ENCODE measurements around the gene RS1. TPM values are rescaled to one million over a fixed set of nuclear protein-coding genes. Genes with fewer than 3 reads are reported as not detected.

Gene RS1
- total and polyA plus RNA-seq, 4 donors, result not detected

DNA sequence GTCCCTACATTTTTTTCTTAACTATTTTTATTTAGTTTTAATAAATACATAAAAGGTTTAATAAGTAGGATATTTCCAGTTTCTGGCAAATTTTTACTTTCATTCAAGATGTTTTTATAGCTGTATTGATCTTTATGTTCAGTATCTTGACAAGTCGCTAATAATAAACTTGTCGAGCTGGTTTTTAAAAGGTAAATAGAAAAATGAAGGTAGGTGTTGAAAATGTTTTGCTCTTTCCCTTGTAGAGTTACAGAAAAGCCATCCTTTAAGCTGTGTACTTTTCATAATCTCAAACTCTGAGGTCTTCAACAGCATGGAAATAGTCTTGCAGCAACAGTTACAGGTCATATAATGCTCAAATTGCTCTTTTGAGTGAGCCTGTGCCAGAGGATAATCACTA is 52.6 kb downstream of the RS1 start:
- peaks cover 0 to 2% (median 0%) of the 10 kb centered on the region in 4 donors for H3K36me3 ChIP-seq (ENCODE audit: control insufficient read depth in 4 of 4, insufficient read depth in 3 of 4, low read depth in 1 of 4, low read length in 3 of 4)
- WGBS, result 87% methylated on average over 2 of the region's 2 CpGs
- no peaks in the 10 kb centered on the region for H3K4me1 ChIP-seq (ENCODE audit: control insufficient read depth in 4 of 4, insufficient read depth in 4 of 4, low read length in 3 of 4)
- no peak overlapping the region for H3K4me3 ChIP-seq (ENCODE audit: low read depth in 1 of 3, low read length in 3 of 3)
- no peak overlapping the region for H3K9ac ChIP-seq (ENCODE audit: low read depth in 1 of 2, low read length in 2 of 2)
- TF ChIP-seq, protein P1, sequence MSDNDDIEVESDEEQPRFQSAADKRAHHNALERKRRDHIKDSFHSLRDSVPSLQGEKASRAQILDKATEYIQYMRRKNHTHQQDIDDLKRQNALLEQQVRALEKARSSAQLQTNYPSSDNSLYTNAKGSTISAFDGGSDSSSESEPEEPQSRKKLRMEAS (IDR thresholded peaks at IDR 0.05), result no peak
- no peak for TF ChIP-seq RXRA (IDR thresholded peaks at IDR 0.05)
- TF ChIP-seq, protein P2, sequence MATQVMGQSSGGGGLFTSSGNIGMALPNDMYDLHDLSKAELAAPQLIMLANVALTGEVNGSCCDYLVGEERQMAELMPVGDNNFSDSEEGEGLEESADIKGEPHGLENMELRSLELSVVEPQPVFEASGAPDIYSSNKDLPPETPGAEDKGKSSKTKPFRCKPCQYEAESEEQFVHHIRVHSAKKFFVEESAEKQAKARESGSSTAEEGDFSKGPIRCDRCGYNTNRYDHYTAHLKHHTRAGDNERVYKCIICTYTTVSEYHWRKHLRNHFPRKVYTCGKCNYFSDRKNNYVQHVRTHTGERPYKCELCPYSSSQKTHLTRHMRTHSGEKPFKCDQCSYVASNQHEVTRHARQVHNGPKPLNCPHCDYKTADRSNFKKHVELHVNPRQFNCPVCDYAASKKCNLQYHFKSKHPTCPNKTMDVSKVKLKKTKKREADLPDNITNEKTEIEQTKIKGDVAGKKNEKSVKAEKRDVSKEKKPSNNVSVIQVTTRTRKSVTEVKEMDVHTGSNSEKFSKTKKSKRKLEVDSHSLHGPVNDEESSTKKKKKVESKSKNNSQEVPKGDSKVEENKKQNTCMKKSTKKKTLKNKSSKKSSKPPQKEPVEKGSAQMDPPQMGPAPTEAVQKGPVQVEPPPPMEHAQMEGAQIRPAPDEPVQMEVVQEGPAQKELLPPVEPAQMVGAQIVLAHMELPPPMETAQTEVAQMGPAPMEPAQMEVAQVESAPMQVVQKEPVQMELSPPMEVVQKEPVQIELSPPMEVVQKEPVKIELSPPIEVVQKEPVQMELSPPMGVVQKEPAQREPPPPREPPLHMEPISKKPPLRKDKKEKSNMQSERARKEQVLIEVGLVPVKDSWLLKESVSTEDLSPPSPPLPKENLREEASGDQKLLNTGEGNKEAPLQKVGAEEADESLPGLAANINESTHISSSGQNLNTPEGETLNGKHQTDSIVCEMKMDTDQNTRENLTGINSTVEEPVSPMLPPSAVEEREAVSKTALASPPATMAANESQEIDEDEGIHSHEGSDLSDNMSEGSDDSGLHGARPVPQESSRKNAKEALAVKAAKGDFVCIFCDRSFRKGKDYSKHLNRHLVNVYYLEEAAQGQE (IDR thresholded peaks at IDR 0.05), result no peak
- TF ChIP-seq FOXA2 (IDR thresholded peaks at IDR 0.05), result no peak
- TF ChIP-seq TAF1 (conservative IDR thresholded peaks at IDR 0.05), result no peak
- no peak for TF ChIP-seq NR2F2 (IDR thresholded peaks at IDR 0.05)
- TF ChIP-seq EGR1 (IDR thresholded peaks at IDR 0.05; ENCODE audit: low read depth in 2 of 2), result no peak
- TF ChIP-seq JUND (IDR thresholded peaks at IDR 0.05), result no peak
- TF ChIP-seq, protein P3, sequence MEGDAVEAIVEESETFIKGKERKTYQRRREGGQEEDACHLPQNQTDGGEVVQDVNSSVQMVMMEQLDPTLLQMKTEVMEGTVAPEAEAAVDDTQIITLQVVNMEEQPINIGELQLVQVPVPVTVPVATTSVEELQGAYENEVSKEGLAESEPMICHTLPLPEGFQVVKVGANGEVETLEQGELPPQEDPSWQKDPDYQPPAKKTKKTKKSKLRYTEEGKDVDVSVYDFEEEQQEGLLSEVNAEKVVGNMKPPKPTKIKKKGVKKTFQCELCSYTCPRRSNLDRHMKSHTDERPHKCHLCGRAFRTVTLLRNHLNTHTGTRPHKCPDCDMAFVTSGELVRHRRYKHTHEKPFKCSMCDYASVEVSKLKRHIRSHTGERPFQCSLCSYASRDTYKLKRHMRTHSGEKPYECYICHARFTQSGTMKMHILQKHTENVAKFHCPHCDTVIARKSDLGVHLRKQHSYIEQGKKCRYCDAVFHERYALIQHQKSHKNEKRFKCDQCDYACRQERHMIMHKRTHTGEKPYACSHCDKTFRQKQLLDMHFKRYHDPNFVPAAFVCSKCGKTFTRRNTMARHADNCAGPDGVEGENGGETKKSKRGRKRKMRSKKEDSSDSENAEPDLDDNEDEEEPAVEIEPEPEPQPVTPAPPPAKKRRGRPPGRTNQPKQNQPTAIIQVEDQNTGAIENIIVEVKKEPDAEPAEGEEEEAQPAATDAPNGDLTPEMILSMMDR (IDR thresholded peaks at IDR 0.05; ENCODE audit: low read depth, low read length, missing input control), result no peak
- H3K27me3 ChIP-seq (ENCODE audit: control insufficient read depth in 4 of 4, insufficient read depth in 4 of 4, low read length in 3 of 4), result no peaks in the 10 kb centered on the region
- H3K9me3 ChIP-seq (ENCODE audit: control insufficient read depth in 4 of 4, low read length in 3 of 4), result no peaks in the 10 kb centered on the region
- H3K27ac ChIP-seq (ENCODE audit: low read depth in 1 of 2, low read length in 2 of 2), result no peak overlapping the region
- DNase-seq (ENCODE audit: low spot score), result no peak

GRCh38 chrX:18617407-18617750 is 54.5 kb downstream of the RS1 start:
- no peak for DNase-seq (ENCODE audit: low spot score)
- Histone ChIP-seq H3K4me1 (ENCODE audit: control insufficient read depth in 4 of 4, insufficient read depth in 4 of 4, low read length in 3 of 4) (no peaks in the 10 kb centered on the region), H3K4me3 (ENCODE audit: low read depth in 1 of 3, low read length in 3 of 3) (no peak overlapping the region), H3K36me3 (ENCODE audit: control insufficient read depth in 4 of 4, insufficient read depth in 3 of 4, low read depth in 1 of 4, low read length in 3 of 4) (peaks cover 0 to 2% (median 0%) of the 10 kb centered on the region in 4 donors), H3K27ac (ENCODE audit: low read depth in 1 of 2, low read length in 2 of 2) (no peak overlapping the region), H3K27me3 (ENCODE audit: control insufficient read depth in 4 of 4, insufficient read depth in 4 of 4, low read length in 3 of 4) (no peaks in the 10 kb centered on the region), H3K9me3 (ENCODE audit: control insufficient read depth in 4 of 4, low read length in 3 of 4) (no peaks in the 10 kb centered on the region), H3K9ac (ENCODE audit: low read depth in 1 of 2, low read length in 2 of 2) (no peak overlapping the region)
- 90% methylated on average over 5 of the region's 5 CpGs for WGBS
- no peak for TF ChIP-seq TAF1 (conservative IDR thresholded peaks at IDR 0.05)
- TF ChIP-seq FOXA2 (IDR thresholded peaks at IDR 0.05), result no peak
- no peak for TF ChIP-seq ZBTB33 (IDR thresholded peaks at IDR 0.05)
- TF ChIP-seq RXRA (IDR thresholded peaks at IDR 0.05), result no peak
- TF ChIP-seq EGR1 (IDR thresholded peaks at IDR 0.05; ENCODE audit: low read depth in 2 of 2), result no peak
- no peak for TF ChIP-seq YY1 (IDR thresholded peaks at IDR 0.05)
